Osteocyte (in vitro differentiated cells): ENCODE results near the gene CLMP. TPM values are rescaled to one million over a fixed set of nuclear protein-coding genes. Genes with fewer than 3 reads are reported as not detected.

ENCODE experiments used
- DNase-seq: peaks from one replicate; pipeline ENCODE4 v3.0.0; 2021; ENCODE audit warnings: mixed read lengths; ENCODE audit not compliant: unreplicated experiment; ENCODE audit errors: extremely low spot score
- H3K27ac Mint-ChIP-seq: one replicate; pipeline ENCODE4 v1.8.0; 2021; ENCODE audit warnings: mild to moderate bottlenecking, mixed read lengths; ENCODE audit not compliant: unreplicated experiment
- H3K27me3 Mint-ChIP-seq: one replicate; pipeline ENCODE4 v1.8.0; 2021; ENCODE audit warnings: mixed read lengths; ENCODE audit not compliant: unreplicated experiment
- H3K36me3 Mint-ChIP-seq: one replicate; pipeline ENCODE4 v1.8.0; 2021; ENCODE audit warnings: mixed read lengths; ENCODE audit not compliant: unreplicated experiment
- H3K4me1 Mint-ChIP-seq: one replicate; pipeline ENCODE4 v1.8.0; 2021; ENCODE audit warnings: mixed read lengths; ENCODE audit not compliant: unreplicated experiment
- H3K4me3 Mint-ChIP-seq: one replicate; pipeline ENCODE4 v1.8.0; 2021; ENCODE audit warnings: mild to moderate bottlenecking, moderate library complexity, mixed read lengths; ENCODE audit not compliant: unreplicated experiment
- H3K9me3 Mint-ChIP-seq: one replicate; pipeline ENCODE4 v1.8.0; 2021; ENCODE audit warnings: mixed read lengths; ENCODE audit not compliant: unreplicated experiment
- total RNA-seq: library from RNA; stranded (reverse); gene quantifications from 2 replicates; pipeline ENCODE4 v1.2.1, GENCODE V29; 2021
- TF ChIP-seq, protein P1 (sequence below): fragments of 200-600 bp; sonication (generic); IDR thresholded peaks from 2 replicates; pipeline ENCODE4 v1.5.0; 2021; ENCODE audit warnings: antibody characterized with exemption, mild to moderate bottlenecking, moderate library complexity

Gene CLMP
- total RNA-seq, 1 donor from 2014 or later = 24.8 TPM

GRCh38 chr11:123151366-123151765 is 43.7 kb downstream of the CLMP start:
- Mint-ChIP-seq H3K27me3 (no peaks in the 10 kb centered on the region), H3K27ac (no peak overlapping the region), H3K4me3 (no peak overlapping the region), H3K9me3 (no peaks in the 10 kb centered on the region), H3K4me1 (no peaks in the 10 kb centered on the region), H3K36me3 (peaks cover 2% of the 10 kb centered on the region)
- DNase-seq = no peak
- TF ChIP-seq, protein P1, sequence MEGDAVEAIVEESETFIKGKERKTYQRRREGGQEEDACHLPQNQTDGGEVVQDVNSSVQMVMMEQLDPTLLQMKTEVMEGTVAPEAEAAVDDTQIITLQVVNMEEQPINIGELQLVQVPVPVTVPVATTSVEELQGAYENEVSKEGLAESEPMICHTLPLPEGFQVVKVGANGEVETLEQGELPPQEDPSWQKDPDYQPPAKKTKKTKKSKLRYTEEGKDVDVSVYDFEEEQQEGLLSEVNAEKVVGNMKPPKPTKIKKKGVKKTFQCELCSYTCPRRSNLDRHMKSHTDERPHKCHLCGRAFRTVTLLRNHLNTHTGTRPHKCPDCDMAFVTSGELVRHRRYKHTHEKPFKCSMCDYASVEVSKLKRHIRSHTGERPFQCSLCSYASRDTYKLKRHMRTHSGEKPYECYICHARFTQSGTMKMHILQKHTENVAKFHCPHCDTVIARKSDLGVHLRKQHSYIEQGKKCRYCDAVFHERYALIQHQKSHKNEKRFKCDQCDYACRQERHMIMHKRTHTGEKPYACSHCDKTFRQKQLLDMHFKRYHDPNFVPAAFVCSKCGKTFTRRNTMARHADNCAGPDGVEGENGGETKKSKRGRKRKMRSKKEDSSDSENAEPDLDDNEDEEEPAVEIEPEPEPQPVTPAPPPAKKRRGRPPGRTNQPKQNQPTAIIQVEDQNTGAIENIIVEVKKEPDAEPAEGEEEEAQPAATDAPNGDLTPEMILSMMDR = no peak

GRCh38 chr11:123150882-123151281 is 44.2 kb downstream of the CLMP start:
- DNase-seq = no peak
- H3K4me1 Mint-ChIP-seq = peaks cover under 1% of the 10 kb centered on the region
- H3K9me3 Mint-ChIP-seq = no peaks in the 10 kb centered on the region
- H3K27ac Mint-ChIP-seq = no peak overlapping the region
- H3K4me3 Mint-ChIP-seq = no peak overlapping the region
- TF ChIP-seq, protein P1 = no peak
- H3K36me3 Mint-ChIP-seq = peaks cover 2% of the 10 kb centered on the region
- no peaks in the 10 kb centered on the region for H3K27me3 Mint-ChIP-seq

DNA sequence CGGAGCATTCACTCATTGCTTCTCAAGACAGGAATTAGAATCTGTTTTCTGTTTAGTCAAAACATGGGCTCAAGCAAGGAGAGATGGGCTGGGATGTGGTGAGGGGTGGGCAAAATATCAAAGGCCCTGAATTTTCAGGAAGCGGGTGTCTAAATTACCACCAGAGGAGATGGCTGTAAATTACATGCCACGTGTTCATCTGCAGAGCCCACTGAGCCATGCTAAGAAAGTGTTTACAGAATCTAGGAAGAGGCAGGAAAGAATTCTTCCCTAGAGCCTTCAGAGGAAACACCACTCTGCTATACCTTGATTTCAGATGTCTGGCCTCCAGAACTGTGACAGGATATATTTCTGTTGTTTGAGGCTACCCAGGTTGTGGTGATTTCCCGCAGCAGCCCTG is 46.1 kb downstream of the CLMP start:
- no peak overlapping the region for H3K27ac Mint-ChIP-seq
- H3K4me1 Mint-ChIP-seq = peaks cover 12% of the 10 kb centered on the region
- no peak overlapping the region for H3K4me3 Mint-ChIP-seq
- no peak for DNase-seq
- TF ChIP-seq, protein P1 = no peak
- H3K27me3 Mint-ChIP-seq = no peaks in the 10 kb centered on the region
- no peaks in the 10 kb centered on the region for H3K9me3 Mint-ChIP-seq
- no peaks in the 10 kb centered on the region for H3K36me3 Mint-ChIP-seq

GRCh38 chr11:123145661-123146060 is 49.4 kb downstream of the CLMP start:
- Mint-ChIP-seq H3K9me3 (no peaks in the 10 kb centered on the region), H3K27me3 (no peaks in the 10 kb centered on the region), H3K4me3 (no peak overlapping the region), H3K36me3 (no peaks in the 10 kb centered on the region), H3K4me1 (peaks cover 12% of the 10 kb centered on the region), H3K27ac (no peak overlapping the region)
- TF ChIP-seq, protein P1 = no peak
- DNase-seq = no peak

DNA sequence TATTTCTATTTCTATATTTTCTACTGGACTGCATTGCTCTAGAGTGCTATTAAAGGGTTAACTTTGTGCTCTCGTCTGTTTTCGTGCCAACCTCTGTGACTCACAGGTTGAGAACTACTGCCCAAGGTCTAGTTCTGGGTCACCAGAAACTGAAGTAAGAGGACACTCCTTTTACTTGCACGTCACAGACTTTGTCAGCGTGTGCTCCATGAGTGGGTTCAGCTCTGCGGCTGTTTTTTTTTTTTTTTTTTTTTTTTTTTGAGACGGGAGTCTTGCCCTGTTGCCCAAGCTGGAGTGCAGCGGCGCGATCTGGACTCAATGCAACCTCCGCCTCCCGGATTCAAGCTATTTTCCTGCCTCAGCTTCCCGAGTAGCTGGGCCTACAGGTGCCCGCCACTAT is 49.8 kb downstream of the CLMP start:
- Mint-ChIP-seq H3K27me3 (no peaks in the 10 kb centered on the region), H3K27ac (no peak overlapping the region), H3K4me3 (no peak overlapping the region), H3K4me1 (peaks cover 12% of the 10 kb centered on the region), H3K9me3 (no peaks in the 10 kb centered on the region), H3K36me3 (no peaks in the 10 kb centered on the region)
- TF ChIP-seq, protein P1 = no peak
- no peak for DNase-seq
